Measurements from ENCODE around the gene SAP30BP.

The SAP30BP gene

GRCh38 chr17:75738218-75738802, 71.2 kb downstream of the SAP30BP start:
- DNase-seq (ENCODE audit: extremely low spot score), result no peak
- ChIA-PET CTCF (interaction anchor here (0.7 to 2.3 kb wide), 5 partner anchors 9 to 444 kb away, joined by 3 to 16 read pairs (median 3); partner anchors contain the start of gene SMIM5), POLR2A (interaction anchor here (0.8 to 1.9 kb wide), 4 partner anchors 9 to 117 kb away, joined by 3 to 10 read pairs (median 4); partner anchors contain the start of gene WBP2)
- TF ChIP-seq HDGF (IDR thresholded peaks at IDR 0.05; ENCODE audit: borderline replicate concordance) (no peak), LEF1 (IDR thresholded peaks at IDR 0.05; ENCODE audit: borderline replicate concordance) (no peak), TARDBP (IDR thresholded peaks at IDR 0.05) (no peak), ARNT (IDR thresholded peaks at IDR 0.05) (no peak), FOXK2 (IDR thresholded peaks at IDR 0.05) (no peak), BHLHE40 (IDR thresholded peaks at IDR 0.05; ENCODE audit: borderline replicate concordance) (no peak), SP1 (IDR thresholded peaks at IDR 0.05) (no peak), L3MBTL2 (conservative IDR thresholded peaks at IDR 0.05) (no peak), SUZ12 (IDR thresholded peaks at IDR 0.05) (no peak), FOXA1 (IDR thresholded peaks at IDR 0.05) (no peak), FOXM1 (IDR thresholded peaks at IDR 0.05; ENCODE audit: borderline replicate concordance) (no peak), NFRKB (IDR thresholded peaks at IDR 0.05) (no peak)
- TF ChIP-seq, protein P1, sequence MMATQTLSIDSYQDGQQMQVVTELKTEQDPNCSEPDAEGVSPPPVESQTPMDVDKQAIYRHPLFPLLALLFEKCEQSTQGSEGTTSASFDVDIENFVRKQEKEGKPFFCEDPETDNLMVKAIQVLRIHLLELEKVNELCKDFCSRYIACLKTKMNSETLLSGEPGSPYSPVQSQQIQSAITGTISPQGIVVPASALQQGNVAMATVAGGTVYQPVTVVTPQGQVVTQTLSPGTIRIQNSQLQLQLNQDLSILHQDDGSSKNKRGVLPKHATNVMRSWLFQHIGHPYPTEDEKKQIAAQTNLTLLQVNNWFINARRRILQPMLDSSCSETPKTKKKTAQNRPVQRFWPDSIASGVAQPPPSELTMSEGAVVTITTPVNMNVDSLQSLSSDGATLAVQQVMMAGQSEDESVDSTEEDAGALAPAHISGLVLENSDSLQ (IDR thresholded peaks at IDR 0.05), result no peak

- POLR2A ChIA-PET, result interaction anchor here (1.1 to 1.9 kb wide), 3 partner anchors 8 to 68 kb away, joined by 3 to 10 read pairs (median 4); a partner anchor contains a TSS
- TF ChIP-seq ZNF384 (IDR thresholded peaks at IDR 0.05) (no peak), CTBP1 (IDR thresholded peaks at IDR 0.05; ENCODE audit: borderline replicate concordance) (no peak), ELF4 (IDR thresholded peaks at IDR 0.05) (no peak), SUZ12 (IDR thresholded peaks at IDR 0.05) (no peak), SP1 (IDR thresholded peaks at IDR 0.05) (no peak), FOXK2 (IDR thresholded peaks at IDR 0.05) (no peak), HDGF (IDR thresholded peaks at IDR 0.05; ENCODE audit: borderline replicate concordance) (no peak), LEF1 (IDR thresholded peaks at IDR 0.05; ENCODE audit: borderline replicate concordance) (no peak), FOXM1 (IDR thresholded peaks at IDR 0.05; ENCODE audit: borderline replicate concordance) (no peak), ARNT (IDR thresholded peaks at IDR 0.05) (no peak), FOXA1 (IDR thresholded peaks at IDR 0.05) (no peak), L3MBTL2 (conservative IDR thresholded peaks at IDR 0.05) (no peak)
- TF ChIP-seq, protein P1 (IDR thresholded peaks at IDR 0.05), result no peak
- CTCF ChIA-PET, result interaction anchor here (0.7 to 2.3 kb wide), 3 partner anchors 8 to 443 kb away, joined by 3 to 16 read pairs (median 6); partner anchors contain the start of gene SMIM5
- no peak for DNase-seq (ENCODE audit: extremely low spot score)
Measured at GRCh38 chr17:75739174-75739573, 72.0 kb downstream of the SAP30BP start.

DNA sequence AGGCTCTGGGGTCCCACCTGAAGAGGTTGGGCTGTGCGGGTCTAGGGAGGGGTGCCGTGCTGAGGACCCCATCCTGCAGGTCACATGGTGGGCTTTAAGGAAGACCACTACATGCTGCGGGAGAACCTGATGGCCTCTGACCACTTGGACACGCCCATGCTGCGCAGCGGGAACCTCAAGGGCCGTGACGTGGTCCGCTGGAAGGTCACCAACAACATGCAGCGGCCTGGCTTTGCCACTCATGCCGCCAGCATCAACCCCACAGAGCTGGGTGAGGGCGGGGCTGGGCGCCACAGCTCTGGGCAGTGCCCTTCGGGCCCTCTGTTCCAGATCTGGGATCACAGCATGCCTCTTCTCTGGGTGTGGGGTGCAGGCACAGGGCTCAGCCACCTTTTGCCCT, 72.7 kb downstream of the SAP30BP start:
- no peak for TF ChIP-seq L3MBTL2 (conservative IDR thresholded peaks at IDR 0.05)
- TF ChIP-seq SP1 (IDR thresholded peaks at IDR 0.05), result no peak
- TF ChIP-seq FOXA1 (IDR thresholded peaks at IDR 0.05), result no peak
- TF ChIP-seq, protein P1 (IDR thresholded peaks at IDR 0.05), result no peak
- no peak for TF ChIP-seq HDGF (IDR thresholded peaks at IDR 0.05; ENCODE audit: borderline replicate concordance)
- TF ChIP-seq ZNF384 (IDR thresholded peaks at IDR 0.05), result no peak
- no peak for TF ChIP-seq BHLHE40 (IDR thresholded peaks at IDR 0.05; ENCODE audit: borderline replicate concordance)
- TF ChIP-seq SUZ12 (IDR thresholded peaks at IDR 0.05), result no peak
- TF ChIP-seq CTBP1 (IDR thresholded peaks at IDR 0.05; ENCODE audit: borderline replicate concordance), result no peak
- no peak for TF ChIP-seq ELF4 (IDR thresholded peaks at IDR 0.05)
- no peak for TF ChIP-seq FOXK2 (IDR thresholded peaks at IDR 0.05)
- TF ChIP-seq LEF1 (IDR thresholded peaks at IDR 0.05; ENCODE audit: borderline replicate concordance), result no peak
- no peak for TF ChIP-seq FOXM1 (IDR thresholded peaks at IDR 0.05; ENCODE audit: borderline replicate concordance)
- no peak for TF ChIP-seq TARDBP (IDR thresholded peaks at IDR 0.05)
- no peak for TF ChIP-seq NFRKB (IDR thresholded peaks at IDR 0.05)
- no peak for TF ChIP-seq ARNT (IDR thresholded peaks at IDR 0.05)
- DNase-seq (ENCODE audit: extremely low spot score), result no peak
- CTCF ChIA-PET, result no interaction called here
- POLR2A ChIA-PET, result no interaction called here

DNA sequence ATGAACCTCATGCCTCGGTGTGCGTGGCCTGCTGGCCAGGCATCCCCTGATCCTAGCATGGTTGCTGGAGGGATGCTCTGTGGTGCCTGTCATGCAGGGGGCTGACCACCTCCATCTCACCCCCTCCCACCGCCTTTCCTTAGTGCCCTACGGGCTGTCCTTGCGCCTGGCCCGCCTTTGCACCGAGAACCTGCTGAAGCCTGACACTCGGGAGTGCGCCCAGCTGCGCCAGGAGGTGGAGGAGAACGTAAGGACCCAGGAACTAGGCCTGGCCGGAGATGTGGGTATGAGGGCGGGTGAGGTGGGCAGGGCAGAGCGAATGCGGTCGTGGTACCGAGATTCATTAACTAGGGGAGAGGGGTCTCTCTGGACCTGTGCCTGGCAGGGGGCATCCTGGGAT, 73.1 kb downstream of the SAP30BP start:
- ChIA-PET POLR2A (no interaction called here), CTCF (no interaction called here)
- TF ChIP-seq SUZ12 (IDR thresholded peaks at IDR 0.05), result no peak
- no peak for TF ChIP-seq FOXK2 (IDR thresholded peaks at IDR 0.05)
- no peak for TF ChIP-seq BHLHE40 (IDR thresholded peaks at IDR 0.05; ENCODE audit: borderline replicate concordance)
- no peak for TF ChIP-seq SP1 (IDR thresholded peaks at IDR 0.05)
- TF ChIP-seq L3MBTL2 (conservative IDR thresholded peaks at IDR 0.05), result no peak
- TF ChIP-seq HDGF (IDR thresholded peaks at IDR 0.05; ENCODE audit: borderline replicate concordance), result no peak
- TF ChIP-seq TARDBP (IDR thresholded peaks at IDR 0.05), result no peak
- no peak for TF ChIP-seq FOXM1 (IDR thresholded peaks at IDR 0.05; ENCODE audit: borderline replicate concordance)
- TF ChIP-seq, protein P1 (IDR thresholded peaks at IDR 0.05), result no peak
- no peak for TF ChIP-seq ELF4 (IDR thresholded peaks at IDR 0.05)
- TF ChIP-seq NFRKB (IDR thresholded peaks at IDR 0.05), result no peak
- TF ChIP-seq ARNT (IDR thresholded peaks at IDR 0.05), result no peak
- no peak for TF ChIP-seq CTBP1 (IDR thresholded peaks at IDR 0.05; ENCODE audit: borderline replicate concordance)
- TF ChIP-seq LEF1 (IDR thresholded peaks at IDR 0.05; ENCODE audit: borderline replicate concordance), result no peak
- TF ChIP-seq ZNF384 (IDR thresholded peaks at IDR 0.05), result no peak
- no peak for DNase-seq (ENCODE audit: extremely low spot score)

DNA sequence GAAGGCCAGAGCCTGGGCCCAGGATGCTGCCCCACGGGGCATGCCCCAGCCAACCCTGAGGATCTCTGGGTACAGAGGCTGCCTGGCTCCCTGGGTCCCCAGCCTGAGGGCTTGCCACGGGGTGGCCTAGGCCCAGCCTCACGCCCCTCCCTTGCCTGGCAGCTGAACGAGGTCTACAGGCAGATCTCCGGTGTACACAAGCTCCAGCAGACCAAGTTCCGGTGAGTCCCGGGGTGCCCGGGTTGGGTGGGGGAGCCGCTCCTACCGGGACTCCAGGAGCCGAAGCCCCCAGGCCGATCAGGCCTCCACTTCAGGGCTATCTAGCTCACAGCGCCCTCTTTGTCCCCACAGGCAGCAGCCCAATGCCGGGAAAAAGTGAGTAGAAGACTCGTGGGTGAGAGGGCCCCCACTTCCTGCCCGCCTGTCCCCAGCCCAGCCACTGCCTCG, 73.5 kb downstream of the SAP30BP start:
- CTCF ChIA-PET, result no interaction called here

More for the DNA sequence above, 73.5 kb downstream of the SAP30BP start:
- TF ChIP-seq HDGF (IDR thresholded peaks at IDR 0.05; ENCODE audit: borderline replicate concordance), result no peak
- no peak for TF ChIP-seq BHLHE40 (IDR thresholded peaks at IDR 0.05; ENCODE audit: borderline replicate concordance)
- no peak for TF ChIP-seq LEF1 (IDR thresholded peaks at IDR 0.05; ENCODE audit: borderline replicate concordance)
- no peak for TF ChIP-seq ARNT (IDR thresholded peaks at IDR 0.05)
- no peak for TF ChIP-seq ELF4 (IDR thresholded peaks at IDR 0.05)
- TF ChIP-seq NFRKB (IDR thresholded peaks at IDR 0.05), result no peak
- TF ChIP-seq, protein P1 (IDR thresholded peaks at IDR 0.05), result no peak
- POLR2A ChIA-PET, result no interaction called here
- no peak for DNase-seq (ENCODE audit: extremely low spot score)
